Neutrophil (primary cell): ENCODE data around the gene ORAI3.

ENCODE experiments used
- H3K27ac ChIP-seq: fragments of 200-600 bp; sonication (generic); 2 replicates; pipeline ENCODE4 v1.5.1; 2016; ENCODE audit warnings: mild to moderate bottlenecking, moderate library complexity
- H3K27me3 ChIP-seq: fragments of 200-600 bp; sonication (generic); 2 replicates; pipeline ENCODE4 v1.6.0; 2016; ENCODE audit warnings: mild to moderate bottlenecking
- H3K36me3 ChIP-seq: fragments of 200-600 bp; sonication (generic); 2 replicates; pipeline ENCODE4 v1.5.1; 2017
- H3K4me1 ChIP-seq, 2 experiments: fragments of 200-600 bp in 1 of 2; sonication (generic) in 1 of 2; 1 replicate in 1 of 2; 2 replicates in 1 of 2; pipeline versions ENCODE4 v1.5.1 to v1.6.1; 2013 to 2016; ENCODE audit warnings: low read depth in 1 of 2, low read length in 1 of 2, mild to moderate bottlenecking in 1 of 2, moderate library complexity in 1 of 2; ENCODE audit not compliant: control insufficient read depth in 1 of 2, insufficient read depth in 1 of 2
- H3K4me3 ChIP-seq, 2 experiments: fragments of 200-600 bp in 1 of 2; sonication (generic) in 1 of 2; 1 replicate in 1 of 2; 2 replicates in 1 of 2; pipeline ENCODE4 v1.5.1; 2013 to 2016; ENCODE audit warnings: low read depth in 1 of 2, low read length in 1 of 2, mild to moderate bottlenecking in 1 of 2, moderate library complexity in 1 of 2
- H3K9me3 ChIP-seq: fragments of 200-600 bp; sonication (generic); 2 replicates; pipeline ENCODE4 v1.5.1; 2016
- CTCF ChIP-seq: fragments of 200-600 bp; sonication (generic); IDR thresholded peaks from 2 replicates; pipeline ENCODE4 v1.5.1; 2016; ENCODE audit warnings: antibody characterized with exemption

ORAI3 gene

GRCh38 chr16:30979170-30980022 is 30.5 kb downstream of the ORAI3 start:
- peaks cover 87% of the 10 kb centered on the region for H3K36me3 ChIP-seq
- no peak overlapping the region for H3K27ac ChIP-seq
- TF ChIP-seq CTCF = no peak
- H3K4me3 ChIP-seq = no peak overlapping the region
- H3K4me1 ChIP-seq = no peaks in the 10 kb centered on the region
- no peaks in the 10 kb centered on the region for H3K9me3 ChIP-seq
- no peaks in the 10 kb centered on the region for H3K27me3 ChIP-seq

- Histone ChIP-seq H3K27ac (no peak overlapping the region), H3K27me3 (no peaks in the 10 kb centered on the region), H3K9me3 (no peaks in the 10 kb centered on the region), H3K4me1 (peaks cover under 1 to 4% of the 10 kb centered on the region in 2 experiments), H3K4me3 (no peak overlapping the region), H3K36me3 (peaks cover 83% of the 10 kb centered on the region)
- TF ChIP-seq CTCF = no peak
Observed at GRCh38 chr16:30980023-30980371, 31.1 kb downstream of the ORAI3 start.

GRCh38 chr16:30980434-30980833 is 31.6 kb downstream of the ORAI3 start:
- Histone ChIP-seq H3K9me3 (no peaks in the 10 kb centered on the region), H3K36me3 (peaks cover 82% of the 10 kb centered on the region), H3K4me1 (peaks cover 4 to 9% of the 10 kb centered on the region in 2 experiments), H3K27ac (no peak overlapping the region), H3K27me3 (no peaks in the 10 kb centered on the region), H3K4me3 (no peak overlapping the region)
- TF ChIP-seq CTCF = no peak

- no peaks in the 10 kb centered on the region for H3K27me3 ChIP-seq
- H3K9me3 ChIP-seq = no peaks in the 10 kb centered on the region
- no peak overlapping the region for H3K4me3 ChIP-seq
- H3K36me3 ChIP-seq = peaks cover 77% of the 10 kb centered on the region
- H3K27ac ChIP-seq = no peak overlapping the region
- H3K4me1 ChIP-seq = peaks cover 4 to 9% of the 10 kb centered on the region in 2 experiments
- no peak for TF ChIP-seq CTCF
Observed at GRCh38 chr16:30980959-30981358, 32.1 kb downstream of the ORAI3 start.

GRCh38 chr16:30982548-30983288 is 33.9 kb downstream of the ORAI3 start:
- Histone ChIP-seq H3K9me3 (no peaks in the 10 kb centered on the region), H3K27me3 (no peaks in the 10 kb centered on the region), H3K4me1 (peaks cover 4 to 9% of the 10 kb centered on the region in 2 experiments), H3K4me3 (no peak overlapping the region), H3K36me3 (peaks cover 59% of the 10 kb centered on the region), H3K27ac (no peak overlapping the region)
- no peak for TF ChIP-seq CTCF
